NCI-H82 (cell line): ENCODE measurements around the gene DBX1.

Source experiments
- DNase-seq: peaks from one replicate; lab custom pipeline; 2025; lab: John Stamatoyannopoulos, UW

Gene DBX1

DNA sequence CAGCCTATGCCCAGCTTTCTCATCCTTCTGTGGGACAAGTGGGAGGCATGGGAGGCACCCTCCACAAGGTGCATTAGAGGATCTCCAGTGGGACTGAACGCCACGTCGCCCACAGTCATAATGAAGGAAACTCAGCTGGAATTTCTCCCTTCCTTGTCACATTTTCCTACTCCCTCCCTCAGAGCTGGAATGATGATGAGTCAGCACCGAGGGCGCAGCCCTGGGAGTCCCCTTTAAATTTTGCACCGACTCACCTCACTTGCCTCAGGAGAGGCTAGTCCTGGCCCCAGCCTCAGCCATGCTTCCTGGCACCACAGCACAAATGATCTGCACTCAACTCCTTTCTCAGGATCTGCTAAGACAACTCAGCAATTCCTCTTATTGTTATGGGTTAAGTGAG is 34.3 kb downstream of the DBX1 start:
- no peak for DNase-seq

- DNase-seq = no peak
Observed at GRCh38 chr11:20122131-20122530, 38.1 kb downstream of the DBX1 start.

- no peak for DNase-seq
Observed at GRCh38 chr11:20120134-20120925, 39.9 kb downstream of the DBX1 start.

- DNase-seq = no peak
Observed at GRCh38 chr11:20119315-20119714, 41.0 kb downstream of the DBX1 start.

GRCh38 chr11:20118209-20118608 is 42.1 kb downstream of the DBX1 start:
- DNase-seq = no peak

DNA sequence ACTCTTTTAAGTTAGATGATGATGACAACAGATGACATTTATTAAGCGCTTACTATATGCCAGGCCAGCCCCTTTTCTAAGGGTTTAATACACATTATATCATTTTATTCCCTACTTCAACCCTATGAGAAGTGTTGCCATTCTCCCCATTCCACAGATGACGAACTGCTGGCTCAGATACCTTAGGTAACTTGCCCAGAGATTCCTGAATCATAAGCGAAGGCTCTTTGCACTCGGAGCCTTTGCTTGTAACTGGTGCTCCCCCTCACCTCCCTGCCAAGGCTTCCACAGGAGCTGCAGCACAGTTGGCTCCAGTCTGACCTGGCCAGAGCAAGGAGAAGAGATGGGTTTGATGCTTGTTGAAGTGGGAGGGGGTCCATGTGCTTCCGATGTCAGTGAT is 43.0 kb downstream of the DBX1 start:
- no peak for DNase-seq

DNA sequence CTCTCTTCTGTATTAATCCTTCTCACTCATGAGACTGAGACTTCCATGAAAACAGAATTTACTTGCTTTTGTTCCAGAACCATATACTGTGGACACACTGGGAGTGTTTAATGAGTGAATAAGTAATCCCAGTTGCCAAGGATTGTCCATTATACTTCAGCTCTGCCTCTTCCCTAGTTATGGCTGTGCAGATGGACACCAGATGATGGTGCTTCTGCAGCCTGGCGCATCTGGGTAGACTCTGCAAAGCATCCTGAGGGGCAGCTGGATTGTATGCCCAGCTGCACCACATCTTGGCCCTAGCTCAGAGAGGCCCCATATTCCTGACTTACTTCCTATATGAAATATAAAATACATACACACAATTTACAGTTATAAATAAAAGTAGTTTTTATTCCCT is 43.5 kb downstream of the DBX1 start:
- no peak for DNase-seq

GRCh38 chr11:20114588-20114987 is 45.7 kb downstream of the DBX1 start:
- DNase-seq = no peak

GRCh38 chr11:20113149-20113438 is 47.2 kb downstream of the DBX1 start:
- no peak for DNase-seq

DNA sequence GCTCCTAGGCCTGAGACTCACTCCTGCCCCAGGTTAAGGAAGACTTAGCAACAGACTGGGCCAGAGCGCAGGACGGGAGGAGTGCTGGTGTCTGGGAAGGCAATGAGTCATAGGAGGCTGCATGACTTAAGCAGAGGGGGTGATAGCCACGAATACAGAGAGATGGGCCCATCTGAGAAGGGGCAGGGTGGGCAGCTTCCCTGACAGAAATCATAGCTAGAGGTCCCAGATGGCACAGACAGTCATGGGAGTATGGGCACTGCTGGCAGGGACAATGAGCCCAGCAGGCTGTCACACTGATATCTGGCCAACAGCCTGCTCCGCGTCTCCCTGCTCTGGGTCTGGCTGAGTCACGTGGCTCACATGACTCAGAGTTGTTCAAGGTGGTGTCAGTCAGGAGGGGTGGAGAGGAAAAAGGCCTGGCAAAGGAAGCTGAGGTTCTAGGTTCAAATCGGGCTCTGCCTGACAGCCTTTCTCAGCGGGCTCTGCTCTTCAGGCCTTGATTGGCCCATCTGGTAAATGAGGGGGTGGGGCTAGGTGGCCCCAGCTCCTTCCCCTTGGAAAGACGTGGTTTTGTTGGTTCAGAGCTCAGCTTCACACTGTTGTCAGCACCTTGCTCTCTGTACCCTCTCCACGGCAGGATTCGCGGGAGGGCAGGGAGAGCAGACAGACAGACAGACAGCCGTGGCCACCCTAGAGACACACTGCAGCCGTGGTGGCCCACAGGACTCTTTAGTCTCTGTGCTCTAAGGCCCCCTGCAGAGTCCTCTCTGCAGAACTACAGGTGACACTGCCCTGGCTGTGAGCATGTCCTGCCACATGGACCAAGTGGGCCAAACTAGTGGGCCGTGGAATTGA is 47.8 kb downstream of the DBX1 start:
- DNase-seq = no peak

DNA sequence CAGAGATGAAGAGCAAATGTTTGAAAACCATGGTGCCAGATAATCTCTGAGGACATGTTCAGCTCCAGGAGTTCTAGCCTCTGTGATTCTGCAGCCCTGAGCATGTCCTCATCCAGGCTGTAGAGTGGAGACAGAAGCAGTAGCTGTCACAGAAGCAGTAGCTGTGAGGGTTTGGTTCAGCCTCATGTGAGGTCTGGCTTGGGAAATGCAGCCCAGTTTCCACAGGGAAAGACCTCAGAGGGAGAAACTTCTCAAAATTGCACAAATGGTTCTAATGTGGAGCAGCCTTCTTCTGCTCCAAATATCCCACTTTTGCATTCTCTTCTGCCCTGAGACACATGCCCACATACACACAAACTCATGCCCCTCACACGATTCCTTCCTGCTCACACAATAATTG is 48.4 kb downstream of the DBX1 start:
- DNase-seq = no peak

GRCh38 chr11:20110908-20111669 is 49.2 kb downstream of the DBX1 start:
- DNase-seq = peak; percentile 77

GRCh38 chr11:20109731-20110445 is 50.4 kb downstream of the DBX1 start:
- no peak for DNase-seq
